Ascending aorta (tissue), 2 donors: ENCODE results near the gene GALNT13. TPM values are rescaled to one million over a fixed set of nuclear protein-coding genes. Genes with fewer than 3 reads are reported as not detected.

Experiments
- DNase-seq, 2 donors: peaks; one replicate each; pipeline ENCODE4 v3.0.0-alpha.2; 2019; ENCODE audit warnings: low spot score in 2 of 2
- H3K27ac ChIP-seq, 2 donors: fragments of 200-600 bp; sonication (generic); one replicate each; pipeline ENCODE4 v1.5.1; 2016 to 2017; ENCODE audit warnings: mild to moderate bottlenecking in 1 of 2
- H3K27me3 ChIP-seq: fragments of 200-600 bp; sonication (generic); one replicate; pipeline ENCODE4 v1.5.1; 2017
- H3K36me3 ChIP-seq, 2 donors: fragments of 200-600 bp; sonication (generic); one replicate each; pipeline ENCODE4 v1.5.1; 2016
- H3K4me1 ChIP-seq, 2 donors: fragments of 200-600 bp; sonication (generic); one replicate each; pipeline ENCODE4 v1.5.1; 2016 to 2017; ENCODE audit warnings: mild to moderate bottlenecking in 1 of 2
- H3K4me3 ChIP-seq, 2 donors: fragments of 200-600 bp; sonication (generic); one replicate each; pipeline ENCODE4 v1.5.1; 2016 to 2017; ENCODE audit warnings: mild to moderate bottlenecking in 1 of 2
- H3K9me3 ChIP-seq, 2 donors: fragments of 200-600 bp; sonication (generic); one replicate each; pipeline ENCODE4 v1.5.1; 2016
- CTCF ChIP-seq, 3 experiments: fragments of 200-600 bp in 2 of 3; fragments of 450-650 bp in 1 of 3; sonication (generic) in 2 of 3; IDR thresholded peaks; one replicate each; pipeline ENCODE4 v1.5.1; 2016 to 2019; ENCODE audit warnings: antibody characterized with exemption in 3 of 3, mild to moderate bottlenecking in 1 of 3, moderate library complexity in 1 of 3
- intact Hi-C: fragments of 100-400 bp; cut with DNase I; formaldehyde crosslinking; loops from one replicate; pipeline ENCODE4 v1.15.1; 2023
- total RNA-seq: library from RNA; depleted of rRNA; stranded (reverse); fragments of >200 nt; gene quantifications from one replicate; pipeline ENCODE4 v1.1.0, GENCODE V29; 2016

The GALNT13 gene
- total RNA-seq, 1 donor from 2014 or later, result not detected

- H3K27me3 ChIP-seq, result no peaks in the 10 kb centered on the region
- intact Hi-C loops, result loop anchor here (10.0 kb wide), 2 partner anchors 172 to 242 kb away; partner anchors contain the start of gene KCNJ3
- H3K36me3 ChIP-seq, result no peaks in the 10 kb centered on the region
- H3K27ac ChIP-seq, result no peak overlapping the region
- no peaks in the 10 kb centered on the region for H3K4me1 ChIP-seq
- H3K9me3 ChIP-seq, result no peaks in the 10 kb centered on the region
- peak in 2 of 3 experiments; percentile 31 to 54 for TF ChIP-seq CTCF (IDR thresholded peaks at IDR 0.05)
- no peak overlapping the region for H3K4me3 ChIP-seq
- DNase-seq, result no peak
Measured at GRCh38 chr2:154452906-154453493, 581.3 kb downstream of the GALNT13 start.

- no peak for TF ChIP-seq CTCF (IDR thresholded peaks at IDR 0.05)
Measured at GRCh38 chr2:154455166-154455565, 583.4 kb downstream of the GALNT13 start.

GRCh38 chr2:154455866-154456265 is 584.1 kb downstream of the GALNT13 start:
- no peak for DNase-seq
- no peak for TF ChIP-seq CTCF (IDR thresholded peaks at IDR 0.05)
- no peaks in the 10 kb centered on the region for H3K9me3 ChIP-seq
- no peaks in the 10 kb centered on the region for H3K27me3 ChIP-seq
- no peak overlapping the region for H3K27ac ChIP-seq
- H3K4me1 ChIP-seq, result no peaks in the 10 kb centered on the region
- no peaks in the 10 kb centered on the region for H3K36me3 ChIP-seq
- intact Hi-C loops, result loop anchor here (10.0 kb wide), 2 partner anchors 169 to 239 kb away; partner anchors contain the start of gene KCNJ3
- H3K4me3 ChIP-seq, result peak overlapping the region; percentile 53 to 65

More at GRCh38 chr2:154455166-154455565, 583.4 kb downstream of the GALNT13 start:
- no peaks in the 10 kb centered on the region for H3K36me3 ChIP-seq
- intact Hi-C loops, result loop anchor here (10.0 kb wide), 2 partner anchors 170 to 240 kb away; partner anchors contain the start of gene KCNJ3
- no peaks in the 10 kb centered on the region for H3K27me3 ChIP-seq
- H3K27ac ChIP-seq, result no peak overlapping the region
- no peaks in the 10 kb centered on the region for H3K9me3 ChIP-seq
- no peak for DNase-seq
- H3K4me1 ChIP-seq, result no peaks in the 10 kb centered on the region
- H3K4me3 ChIP-seq, result peak overlapping the region; percentile 53 to 65

- H3K9me3 ChIP-seq, result no peaks in the 10 kb centered on the region
- no peak overlapping the region for H3K4me3 ChIP-seq
- intact Hi-C loops, result loop anchor here (10.0 kb wide), 2 partner anchors 168 to 238 kb away; partner anchors contain the start of gene KCNJ3
- no peak for DNase-seq
- H3K27me3 ChIP-seq, result no peaks in the 10 kb centered on the region
- TF ChIP-seq CTCF (IDR thresholded peaks at IDR 0.05), result no peak
- no peaks in the 10 kb centered on the region for H3K4me1 ChIP-seq
- no peaks in the 10 kb centered on the region for H3K36me3 ChIP-seq
- no peak overlapping the region for H3K27ac ChIP-seq
Measured at GRCh38 chr2:154457286-154457685, 585.6 kb downstream of the GALNT13 start.

GRCh38 chr2:154459286-154459685 is 587.6 kb downstream of the GALNT13 start:
- intact Hi-C loops, result loop anchor here (10.0 kb wide), 2 partner anchors 166 to 236 kb away; partner anchors contain the start of gene KCNJ3
- H3K9me3 ChIP-seq, result no peaks in the 10 kb centered on the region
- H3K27me3 ChIP-seq, result no peaks in the 10 kb centered on the region

More at GRCh38 chr2:154459286-154459685, 587.6 kb downstream of the GALNT13 start:
- TF ChIP-seq CTCF (IDR thresholded peaks at IDR 0.05), result no peak
- Histone ChIP-seq H3K27ac (no peak overlapping the region), H3K4me3 (no peak overlapping the region), H3K4me1 (no peaks in the 10 kb centered on the region), H3K36me3 (no peaks in the 10 kb centered on the region)
- no peak for DNase-seq
